ENCODE data around the gene SYT3. TPM values are rescaled to one million over a fixed set of nuclear protein-coding genes. Genes with fewer than 3 reads are reported as not detected.

The SYT3 gene, protein sequence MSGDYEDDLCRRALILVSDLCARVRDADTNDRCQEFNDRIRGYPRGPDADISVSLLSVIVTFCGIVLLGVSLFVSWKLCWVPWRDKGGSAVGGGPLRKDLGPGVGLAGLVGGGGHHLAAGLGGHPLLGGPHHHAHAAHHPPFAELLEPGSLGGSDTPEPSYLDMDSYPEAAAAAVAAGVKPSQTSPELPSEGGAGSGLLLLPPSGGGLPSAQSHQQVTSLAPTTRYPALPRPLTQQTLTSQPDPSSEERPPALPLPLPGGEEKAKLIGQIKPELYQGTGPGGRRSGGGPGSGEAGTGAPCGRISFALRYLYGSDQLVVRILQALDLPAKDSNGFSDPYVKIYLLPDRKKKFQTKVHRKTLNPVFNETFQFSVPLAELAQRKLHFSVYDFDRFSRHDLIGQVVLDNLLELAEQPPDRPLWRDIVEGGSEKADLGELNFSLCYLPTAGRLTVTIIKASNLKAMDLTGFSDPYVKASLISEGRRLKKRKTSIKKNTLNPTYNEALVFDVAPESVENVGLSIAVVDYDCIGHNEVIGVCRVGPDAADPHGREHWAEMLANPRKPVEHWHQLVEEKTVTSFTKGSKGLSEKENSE
- total RNA-seq (2014; rRNA removed; shearing (Covaris generic); ENCODE audit: low replicate concordance), result not detected in 2 replicates

DNA sequence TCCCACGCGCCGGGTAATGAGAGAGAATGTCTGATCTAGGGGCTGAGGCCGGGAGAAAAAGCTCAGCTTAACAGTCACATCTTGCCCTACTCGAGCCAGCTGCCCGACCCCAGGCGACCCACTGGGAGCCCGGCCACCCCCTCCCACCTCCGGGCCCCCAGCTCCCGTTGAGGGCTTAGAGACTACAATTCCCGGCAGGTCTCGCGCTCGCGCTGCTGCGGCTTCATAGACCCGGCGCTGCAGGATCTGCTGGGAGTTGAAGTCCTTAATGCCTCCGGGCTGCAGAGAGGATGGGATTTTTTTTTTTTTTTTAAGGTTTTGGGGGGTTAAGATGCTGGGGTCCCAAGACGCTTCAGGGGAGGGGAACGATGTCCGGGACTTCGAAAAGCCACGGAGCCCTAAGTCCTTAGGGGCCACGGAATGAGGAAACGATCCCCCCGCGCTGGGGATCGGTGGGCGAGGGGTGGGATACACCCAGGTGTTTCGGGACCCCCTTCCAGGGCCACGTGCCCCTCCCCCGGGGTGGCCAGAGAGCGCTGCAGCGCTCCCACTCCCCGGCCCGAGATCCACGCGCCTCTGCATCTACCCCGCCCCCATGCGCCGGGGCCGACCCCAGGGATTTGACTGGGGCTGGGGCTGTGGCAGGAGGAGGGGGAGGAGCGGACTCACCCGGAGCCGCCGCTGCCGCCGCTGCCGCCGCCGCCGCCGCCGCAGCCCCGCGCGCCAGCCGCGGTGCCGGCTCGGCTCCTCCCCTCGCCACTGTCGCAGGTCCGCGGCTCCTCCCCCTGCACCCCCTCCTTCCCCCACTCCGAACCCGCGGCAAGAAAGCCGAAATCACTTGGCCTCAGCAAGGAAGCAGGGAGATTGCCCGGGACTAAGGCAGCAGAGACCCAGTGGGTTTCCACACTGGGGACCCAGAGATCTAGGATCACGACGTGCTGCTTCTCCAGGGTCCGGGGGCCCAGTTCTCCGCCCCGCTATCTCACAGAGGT lies at the start of gene SYT3:
SYT3 (minus strand) TSS at position 761 of the 992 bp plus-strand sequence. CDS start 2,470 bp downstream, outside the sequence.
- no peaks in the 10 kb centered on the region for H3K36me3 ChIP-seq
- peaks cover 79% of the 10 kb centered on the region for H3K27me3 ChIP-seq
- peak; percentile 22 for DNase-seq
- peaks cover 5% of the 10 kb centered on the region; the same call in 1 of the 2 replicates for H3K9me3 ChIP-seq
- H3K4me3 ChIP-seq, result no peak within 1 kb of the TSS

DNA sequence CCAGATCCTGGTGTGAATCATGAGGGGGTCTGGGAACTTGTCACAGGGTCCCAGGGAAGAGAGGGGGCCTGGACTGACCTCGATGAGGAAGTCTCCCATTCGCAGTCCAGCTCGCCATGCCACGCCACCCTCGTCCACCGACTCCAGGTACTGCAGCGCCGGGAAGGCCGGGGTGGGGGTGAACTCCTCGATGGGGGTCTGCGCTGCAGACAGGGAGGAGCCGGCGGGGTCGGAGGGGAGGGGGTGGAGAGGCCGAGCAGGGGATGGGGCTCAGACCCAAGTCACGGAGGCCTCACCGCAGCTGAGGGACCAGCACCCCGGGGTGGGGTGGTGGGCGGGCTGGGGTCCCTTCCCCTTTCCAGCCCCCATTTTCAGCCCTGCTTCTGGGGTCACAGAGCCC lies 49.1 kb upstream of the SYT3 start:
- H3K9me3 ChIP-seq, result no peaks in the 10 kb centered on the region
- H3K36me3 ChIP-seq, result no peaks in the 10 kb centered on the region
- DNase-seq, result no peak

DNA sequence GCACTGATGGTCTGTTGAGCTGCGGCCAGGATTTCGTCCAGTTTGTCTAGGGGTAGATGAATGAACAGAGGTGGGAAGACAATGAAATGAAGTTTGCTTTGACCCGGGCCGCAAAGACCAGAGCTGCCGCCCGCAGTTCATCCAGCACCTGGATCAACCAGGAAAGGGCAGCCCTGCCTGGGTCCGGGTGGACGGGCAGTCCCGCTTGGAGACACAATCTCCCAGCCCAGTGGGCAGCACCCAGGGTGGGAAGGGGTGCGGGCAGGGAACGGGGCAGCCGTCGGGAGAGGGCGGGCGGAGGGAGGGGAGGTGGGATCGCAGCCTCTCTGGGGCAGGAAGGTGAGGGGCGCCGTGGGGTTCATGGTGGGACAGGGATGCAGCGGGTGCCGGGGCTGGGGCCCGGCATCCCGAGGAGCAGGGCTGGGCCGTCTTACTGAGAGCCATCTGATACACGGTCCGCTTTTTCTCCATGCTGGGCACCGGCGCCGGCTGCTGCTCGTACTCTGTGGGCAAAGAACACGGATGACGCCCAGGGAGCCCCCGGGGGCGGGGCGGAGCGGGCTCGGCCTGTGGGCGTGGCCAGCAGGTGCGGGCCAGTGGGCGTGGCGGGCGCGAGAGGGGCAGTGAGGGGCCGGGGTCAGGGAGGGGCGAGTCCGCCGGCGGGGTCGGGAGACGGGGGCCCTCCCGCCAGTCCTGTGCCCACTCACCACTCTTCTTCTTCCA lies 46.8 kb upstream of the SYT3 start:
- Histone ChIP-seq H3K36me3 (no peaks in the 10 kb centered on the region), H3K9me3 (no peaks in the 10 kb centered on the region), H3K27me3 (no peaks in the 10 kb centered on the region), H3K4me3 (no peak overlapping the region)
- DNase-seq, result no peak

More for the DNA sequence above, 49.1 kb upstream of the SYT3 start:
- H3K4me3 ChIP-seq, result no peak overlapping the region
- H3K27me3 ChIP-seq, result no peaks in the 10 kb centered on the region

DNA sequence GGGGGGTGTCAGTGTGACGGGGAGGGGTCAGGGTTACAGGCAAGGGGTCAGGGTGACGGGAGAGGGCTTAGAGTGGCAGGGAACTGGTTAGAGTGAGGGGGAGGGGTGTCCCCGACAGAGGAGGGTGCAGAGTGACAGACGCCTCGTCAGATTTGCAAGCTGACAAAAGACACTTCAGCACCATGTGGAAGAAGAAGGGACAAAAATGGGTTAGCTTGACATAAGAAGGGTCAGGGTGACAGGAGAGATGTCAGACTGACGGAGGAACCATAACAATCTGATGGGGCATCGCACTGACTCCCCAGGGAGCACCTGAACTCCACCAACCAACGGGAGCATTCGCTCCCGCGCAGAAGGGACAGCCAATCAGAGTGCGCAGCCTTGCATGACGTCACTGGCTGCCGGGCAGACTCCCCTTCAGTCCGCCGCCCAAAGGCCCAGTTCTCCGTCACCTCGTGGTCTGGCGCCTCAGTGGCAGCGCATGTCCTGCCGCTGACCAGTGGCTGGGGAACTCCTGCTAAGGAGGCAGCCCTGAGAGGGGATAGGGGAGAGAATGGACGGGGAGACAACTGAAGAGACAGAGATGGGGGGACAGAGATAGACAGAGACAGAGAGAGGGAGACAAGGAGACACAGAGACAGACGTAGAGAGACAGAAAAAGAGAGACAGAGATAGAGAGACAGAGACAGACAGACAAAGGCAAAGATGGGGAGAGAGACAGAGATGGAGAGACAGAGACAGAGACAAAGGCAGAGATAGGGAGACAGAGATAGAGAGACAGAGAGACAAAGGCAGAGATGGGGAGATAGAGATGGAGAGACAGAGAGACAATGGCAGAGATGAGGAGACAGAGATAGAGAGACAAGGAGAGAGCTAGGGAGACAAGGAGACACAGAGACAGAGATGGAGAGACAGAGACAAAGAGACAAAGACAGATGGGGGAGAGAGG lies 39.8 kb upstream of the SYT3 start:
- Histone ChIP-seq H3K4me3 (no peak overlapping the region), H3K36me3 (no peaks in the 10 kb centered on the region), H3K9me3 (no peaks in the 10 kb centered on the region), H3K27me3 (no peaks in the 10 kb centered on the region)
- DNase-seq, result peak; percentile 51

DNA sequence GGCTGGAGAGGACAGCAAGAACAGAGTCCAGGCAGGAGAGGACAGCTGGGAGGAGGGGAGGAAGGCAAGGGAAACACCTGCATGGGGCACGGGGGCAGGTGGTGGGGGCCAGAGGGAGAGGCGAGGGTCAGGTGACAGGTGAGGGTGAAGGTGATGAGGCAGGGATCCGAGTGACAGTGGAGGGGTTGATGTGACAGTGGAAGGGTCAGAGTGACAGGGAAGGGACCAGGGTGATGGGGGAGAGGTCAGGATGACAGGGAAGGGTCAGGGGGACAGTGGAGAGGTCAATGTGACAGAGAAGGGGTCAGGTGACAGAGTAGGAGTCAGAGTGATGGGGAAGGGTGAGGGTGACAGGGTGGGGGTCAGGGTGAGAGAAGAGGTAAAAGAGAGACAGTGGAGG lies 38.6 kb upstream of the SYT3 start:
- H3K27me3 ChIP-seq, result no peaks in the 10 kb centered on the region
- no peaks in the 10 kb centered on the region for H3K9me3 ChIP-seq
- no peak overlapping the region for H3K4me3 ChIP-seq
- DNase-seq, result no peak
- no peaks in the 10 kb centered on the region for H3K36me3 ChIP-seq

DNA sequence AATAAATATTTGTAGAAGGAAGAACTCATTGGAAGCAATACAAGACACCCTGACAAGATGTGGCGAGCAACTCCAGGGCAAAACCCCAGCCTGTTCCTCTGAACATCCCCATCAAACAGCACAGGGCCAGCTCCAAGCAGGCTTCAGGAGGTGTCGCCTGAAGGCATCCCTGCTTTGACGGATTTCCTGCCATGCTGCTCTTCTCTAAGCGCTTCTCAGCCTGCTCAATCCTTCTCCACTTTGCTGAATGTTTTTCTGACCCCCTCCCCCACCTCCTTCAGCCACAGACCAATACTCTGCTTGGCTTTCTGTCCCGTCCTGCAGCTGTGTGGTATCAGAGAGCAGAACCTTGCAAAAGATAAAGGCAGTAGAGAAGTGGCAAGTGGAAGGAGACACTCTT lies 38.0 kb upstream of the SYT3 start:
- Histone ChIP-seq H3K36me3 (no peaks in the 10 kb centered on the region), H3K4me3 (no peak overlapping the region), H3K27me3 (no peaks in the 10 kb centered on the region), H3K9me3 (no peaks in the 10 kb centered on the region)
- DNase-seq, result no peak

DNA sequence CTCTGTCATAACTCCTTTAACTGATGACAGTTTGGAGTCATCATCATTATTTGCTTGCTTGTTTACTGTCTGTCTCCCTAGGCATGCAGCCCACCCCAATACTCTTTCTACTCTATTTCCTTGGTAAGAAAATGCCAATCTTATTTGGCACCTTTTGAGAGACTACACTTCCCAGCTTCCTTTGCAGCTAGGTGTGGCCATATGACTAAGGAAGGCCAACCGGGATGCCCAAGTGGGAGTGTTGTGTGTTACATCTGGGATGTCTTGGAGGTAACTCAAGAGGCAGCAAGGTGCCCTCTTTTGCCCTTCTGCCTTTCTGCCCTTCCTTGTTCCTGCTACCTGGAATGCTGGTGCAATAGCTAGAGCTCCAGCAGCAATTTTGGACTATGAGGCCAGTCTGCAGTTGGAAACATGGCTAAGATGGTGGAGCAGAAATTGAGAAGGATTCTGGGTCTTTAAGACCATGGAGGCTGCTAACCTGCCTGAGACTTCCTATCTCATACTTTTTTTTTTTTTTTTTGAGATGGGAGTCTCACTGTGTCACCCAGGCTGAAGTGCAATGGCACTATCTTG lies 37.0 kb upstream of the SYT3 start:
- Histone ChIP-seq H3K9me3 (no peaks in the 10 kb centered on the region), H3K4me3 (no peak overlapping the region), H3K27me3 (no peaks in the 10 kb centered on the region), H3K36me3 (no peaks in the 10 kb centered on the region)
- no peak for DNase-seq

DNA sequence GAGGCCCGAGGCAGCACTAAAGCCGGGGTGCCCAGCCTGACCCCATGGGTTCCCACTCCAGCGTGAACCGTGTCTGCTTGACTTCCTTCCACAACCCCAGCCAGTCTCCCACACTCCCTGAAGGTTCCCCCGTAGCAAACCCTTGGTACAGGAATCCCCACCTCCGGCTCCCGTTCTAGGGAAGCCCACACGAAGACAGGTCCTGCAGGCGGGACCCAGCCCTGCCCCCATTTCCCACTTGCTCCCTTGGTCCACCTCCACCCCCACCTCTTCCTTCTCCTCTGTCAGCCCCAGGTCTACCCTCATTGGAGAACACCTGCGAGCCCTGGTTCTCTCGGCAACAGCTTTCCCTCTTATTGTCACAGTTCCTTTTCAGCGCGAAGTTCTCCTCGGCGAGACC lies 33.4 kb upstream of the SYT3 start:
- DNase-seq, result no peak
- Histone ChIP-seq H3K27me3 (no peaks in the 10 kb centered on the region), H3K9me3 (no peaks in the 10 kb centered on the region), H3K4me3 (no peak overlapping the region), H3K36me3 (no peaks in the 10 kb centered on the region)

DNA sequence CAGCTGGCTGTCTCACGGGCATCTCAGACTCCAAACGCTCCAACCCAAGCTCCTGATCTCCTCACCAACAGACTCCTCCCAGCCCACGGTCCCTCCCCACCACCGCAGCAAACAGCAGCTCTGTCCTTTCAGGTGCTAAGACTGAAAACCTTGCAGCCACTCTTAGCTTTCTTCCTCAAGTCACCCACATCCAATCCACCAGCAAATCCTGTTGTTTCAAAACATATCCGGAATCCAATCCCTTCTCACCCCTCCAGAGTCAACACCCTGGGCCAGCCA lies 30.4 kb upstream of the SYT3 start:
- Histone ChIP-seq H3K4me3 (no peak overlapping the region), H3K36me3 (no peaks in the 10 kb centered on the region), H3K9me3 (no peaks in the 10 kb centered on the region), H3K27me3 (no peaks in the 10 kb centered on the region)
- DNase-seq, result no peak

DNA sequence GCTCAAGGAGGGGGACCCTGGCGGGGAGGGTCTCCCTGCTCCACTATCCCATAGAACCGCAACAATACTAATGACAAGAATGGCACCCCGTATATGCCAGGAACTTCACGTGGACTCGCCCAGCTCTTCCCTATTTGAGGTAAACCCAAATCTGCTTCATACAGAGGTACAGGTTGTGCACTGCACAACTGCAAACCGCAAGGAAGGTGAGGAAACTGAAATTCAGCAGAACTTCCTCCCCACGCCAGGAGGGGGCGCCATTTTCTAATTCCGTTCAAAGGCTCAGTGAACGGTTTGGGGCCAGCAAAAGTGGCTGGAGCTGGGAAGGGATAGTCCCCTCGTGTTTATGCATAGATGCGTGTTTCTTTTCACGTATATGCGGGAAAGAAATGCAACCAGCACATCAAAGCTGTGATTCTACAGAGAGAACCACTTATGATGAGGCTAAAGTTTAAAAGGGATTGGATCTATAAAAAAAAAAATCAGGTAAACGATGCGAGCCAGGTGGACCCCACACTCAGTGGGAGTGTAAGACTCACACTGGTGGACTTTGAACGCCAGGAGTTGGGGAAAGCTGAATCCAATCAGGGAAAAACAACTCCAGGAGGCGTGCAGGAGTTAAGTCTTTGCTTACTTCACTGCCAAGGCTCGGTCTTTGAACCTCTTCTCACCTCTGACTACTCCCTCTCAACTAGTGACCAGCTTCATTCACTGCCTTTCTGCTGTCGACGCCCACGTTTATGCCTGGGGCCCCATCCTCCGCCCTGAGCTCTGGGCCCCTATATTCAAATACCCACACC lies 29.8 kb upstream of the SYT3 start:
- H3K27me3 ChIP-seq, result no peaks in the 10 kb centered on the region
- H3K4me3 ChIP-seq, result no peak overlapping the region
- no peaks in the 10 kb centered on the region for H3K36me3 ChIP-seq
- DNase-seq, result peak; percentile 24
- no peaks in the 10 kb centered on the region for H3K9me3 ChIP-seq

DNA sequence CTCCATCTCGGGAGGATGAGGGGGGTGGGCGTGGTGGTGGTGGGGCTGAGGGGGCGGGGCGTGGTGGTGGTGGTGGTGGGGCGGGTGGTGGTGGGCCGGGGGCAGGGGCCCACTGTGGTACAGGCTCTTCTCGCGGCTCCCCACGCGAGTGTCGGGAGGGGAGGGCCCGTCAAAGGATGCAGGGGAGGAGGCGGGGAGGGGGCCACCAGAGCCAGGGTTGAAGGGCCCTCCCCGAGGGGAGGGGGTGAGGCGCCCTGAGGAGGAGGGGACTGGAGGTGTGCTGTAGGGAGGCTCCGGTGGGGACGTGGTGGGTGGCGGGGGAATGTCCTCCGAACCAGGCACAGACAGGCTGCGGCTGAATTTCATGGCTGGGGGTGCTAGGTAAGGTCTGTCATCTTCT lies 29.2 kb upstream of the SYT3 start:
- Histone ChIP-seq H3K4me3 (no peak overlapping the region), H3K36me3 (no peaks in the 10 kb centered on the region)

DNA sequence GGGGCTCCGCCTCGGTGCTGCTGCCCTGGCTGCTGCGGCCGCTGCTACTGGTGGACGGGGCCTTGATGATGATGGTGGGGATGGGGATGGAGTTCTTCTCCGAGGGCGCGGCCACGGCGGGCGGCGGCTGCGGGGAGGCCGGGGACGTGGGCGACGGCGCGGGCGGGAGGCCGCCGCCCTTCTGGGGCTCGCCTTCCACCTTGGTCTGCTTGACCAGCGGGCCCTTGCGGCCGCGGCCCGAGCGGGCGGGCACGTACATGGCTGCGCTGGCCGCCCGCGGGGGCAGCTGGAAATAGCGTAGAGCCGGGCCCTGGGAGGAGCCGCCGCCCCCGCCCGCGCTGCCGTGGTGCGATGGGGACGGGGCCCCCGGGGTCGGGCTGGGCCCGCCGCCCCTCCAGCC lies 28.7 kb upstream of the SYT3 start:
- DNase-seq, result no peak
- Histone ChIP-seq H3K9me3 (no peaks in the 10 kb centered on the region; the same call in 1 of the 2 replicates), H3K4me3 (no peak overlapping the region), H3K36me3 (no peaks in the 10 kb centered on the region), H3K27me3 (no peaks in the 10 kb centered on the region)

More for the DNA sequence above, 29.2 kb upstream of the SYT3 start:
- no peak for DNase-seq
- Histone ChIP-seq H3K9me3 (no peaks in the 10 kb centered on the region; the same call in 1 of the 2 replicates), H3K27me3 (no peaks in the 10 kb centered on the region)

DNA sequence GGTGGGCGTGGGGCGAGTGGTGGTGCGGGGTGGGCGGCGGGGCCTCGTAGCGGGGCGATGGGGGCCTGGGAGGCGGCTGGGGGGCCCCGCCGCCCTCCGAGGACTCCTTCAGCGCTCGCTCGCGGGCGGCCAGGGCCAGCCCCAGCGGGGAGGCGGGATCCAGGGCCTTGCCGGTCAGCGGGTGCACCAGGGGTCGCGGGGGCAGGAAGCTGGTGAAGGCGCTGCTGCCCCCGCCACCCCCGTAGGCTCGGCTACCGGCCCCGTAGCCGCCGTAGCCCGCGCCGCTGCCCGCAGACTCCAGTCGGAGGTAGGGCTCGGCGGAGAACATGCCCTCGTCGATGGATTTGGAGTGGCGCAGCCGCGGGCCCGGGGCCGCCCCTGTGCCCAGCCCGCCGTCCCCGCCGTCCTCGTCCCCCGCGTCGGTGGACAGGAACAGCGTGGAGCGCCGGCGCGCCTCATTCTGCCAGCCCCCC lies 28.1 kb upstream of the SYT3 start:
- no peaks in the 10 kb centered on the region for H3K36me3 ChIP-seq
- no peak overlapping the region for H3K4me3 ChIP-seq
- no peaks in the 10 kb centered on the region for H3K27me3 ChIP-seq
- no peak for DNase-seq
- no peaks in the 10 kb centered on the region; the same call in 1 of the 2 replicates for H3K9me3 ChIP-seq

DNA sequence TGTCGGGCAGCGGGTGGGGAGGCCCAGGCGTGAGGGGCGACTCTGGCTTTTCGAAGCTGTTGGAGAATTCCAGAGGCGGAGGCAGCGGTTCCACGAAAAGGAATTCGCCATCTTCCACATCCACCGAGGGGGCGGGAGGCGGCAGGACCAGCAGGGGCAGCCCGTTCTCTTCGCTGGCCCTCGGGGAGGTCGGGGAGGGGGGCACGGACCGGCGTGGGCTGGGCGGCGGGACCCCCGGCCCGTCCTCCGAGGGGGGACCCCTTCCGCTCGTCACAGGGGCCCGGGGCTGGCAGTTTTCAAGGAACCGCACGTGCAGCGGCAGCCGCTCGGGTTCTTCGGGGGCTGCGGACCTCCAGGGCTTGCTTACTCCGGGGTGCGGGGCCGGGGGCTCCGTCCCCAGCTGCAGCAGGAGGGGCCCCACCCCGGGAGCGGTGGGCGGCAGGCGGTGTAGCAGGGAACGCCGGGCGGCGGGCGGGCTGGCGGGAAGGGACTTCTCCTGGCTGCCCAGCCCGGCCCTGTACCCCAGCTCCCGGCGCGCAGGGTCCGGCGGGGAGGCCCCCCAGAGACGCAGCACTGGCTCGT lies 27.6 kb upstream of the SYT3 start:
- Histone ChIP-seq H3K36me3 (no peaks in the 10 kb centered on the region), H3K9me3 (no peaks in the 10 kb centered on the region; the same call in 1 of the 2 replicates), H3K27me3 (no peaks in the 10 kb centered on the region), H3K4me3 (no peak overlapping the region)
- no peak for DNase-seq
